Neural progenitor cell (in vitro differentiated cells): ENCODE data around the gene GMPPA. TPM values are rescaled to one million over a fixed set of nuclear protein-coding genes. Genes with fewer than 3 reads are reported as not detected.

ENCODE experiments used
- DNase-seq: peaks from one replicate; pipeline ENCODE4 v3.0.0-alpha.2; 2016; ENCODE audit warnings: low spot score
- H2AFZ ChIP-seq: fragments of 200-600 bp; sonication (generic); replicated peaks from 2 replicates; pipeline ENCODE4 v1.6.1; 2016; ENCODE audit warnings: antibody characterized with exemption
- H3F3A ChIP-seq: fragments of 200-600 bp; sonication (generic); 2 replicates; pipeline ENCODE4 v1.6.1; 2016; ENCODE audit warnings: antibody characterized with exemption, low read depth
- H3K27ac ChIP-seq: fragments of 200-600 bp; sonication (generic); 2 replicates; pipeline ENCODE4 v1.5.1; 2016; ENCODE audit warnings: mild to moderate bottlenecking
- H3K27me3 ChIP-seq: fragments of 200-600 bp; sonication (generic); 2 replicates; pipeline ENCODE4 v1.6.1; 2016; ENCODE audit warnings: mild to moderate bottlenecking, moderate library complexity
- H3K36me3 ChIP-seq: fragments of 200-600 bp; sonication (generic); 2 replicates; pipeline ENCODE4 v1.5.1; 2016
- H3K4me1 ChIP-seq: fragments of 200-600 bp; sonication (generic); 2 replicates; pipeline ENCODE4 v1.6.1; 2016; ENCODE audit warnings: mixed run types
- H3K4me2 ChIP-seq: fragments of 200-600 bp; sonication (generic); 2 replicates; pipeline ENCODE4 v1.6.1; 2016
- H3K4me3 ChIP-seq: fragments of 200-600 bp; sonication (generic); 2 replicates; pipeline ENCODE4 v1.5.1; 2016
- H3K79me2 ChIP-seq: fragments of 200-600 bp; sonication (generic); 2 replicates; pipeline ENCODE4 v1.6.1; 2016; ENCODE audit warnings: low read depth
- H3K9ac ChIP-seq: fragments of 200-600 bp; sonication (generic); 2 replicates; pipeline ENCODE4 v1.6.1; 2016
- H3K9me3 ChIP-seq: fragments of 200-600 bp; sonication (generic); 2 replicates; pipeline ENCODE4 v1.5.1; 2016; ENCODE audit warnings: low read depth
- H4K20me1 ChIP-seq: fragments of 200-600 bp; sonication (generic); 2 replicates; pipeline ENCODE4 v1.6.1; 2016; ENCODE audit warnings: low read depth
- H3K27ac Mint-ChIP-seq: 3 replicates; pipeline ENCODE4 v1.8.0; 2021; ENCODE audit warnings: mixed read lengths
- H3K27me3 Mint-ChIP-seq: 2 replicates; pipeline ENCODE4 v1.8.0; 2022; ENCODE audit warnings: low read depth, mild to moderate bottlenecking, inconsistent platforms, moderate library complexity, mixed read lengths; ENCODE audit not compliant: insufficient read depth
- H3K36me3 Mint-ChIP-seq: 3 replicates; pipeline ENCODE4 v1.8.0; 2021; ENCODE audit warnings: mixed read lengths
- H3K4me1 Mint-ChIP-seq: 3 replicates; pipeline ENCODE4 v1.8.0; 2021; ENCODE audit warnings: mixed read lengths
- H3K4me3 Mint-ChIP-seq: 3 replicates; pipeline ENCODE4 v1.8.0; 2021; ENCODE audit warnings: mild to moderate bottlenecking, moderate library complexity, mixed read lengths
- H3K9me3 Mint-ChIP-seq: 3 replicates; pipeline ENCODE4 v1.8.0; 2020; ENCODE audit warnings: mixed read lengths
- CTCF ChIP-seq: fragments of 200-600 bp; sonication (generic); IDR thresholded peaks from 2 replicates; pipeline ENCODE4 v1.5.1; 2017; ENCODE audit warnings: antibody characterized with exemption, mild to moderate bottlenecking
- EZH2 ChIP-seq: fragments of 200-600 bp; sonication (generic); IDR thresholded peaks from 2 replicates; pipeline ENCODE4 v1.6.1; 2017; ENCODE audit warnings: antibody characterized with exemption, mild to moderate bottlenecking, moderate library complexity
- EZH2phosphoT487 ChIP-seq: fragments of 200-600 bp; sonication (generic); IDR thresholded peaks from 2 replicates; pipeline ENCODE4 v1.6.1; 2017; ENCODE audit warnings: antibody characterized with exemption
- total RNA-seq: library from RNA; depleted of rRNA; stranded (reverse); fragments of >200 nt; gene quantifications from 2 replicates; pipeline ENCODE4 v1.2.3, GENCODE V29; 2015; ENCODE audit warnings: low replicate concordance

Gene GMPPA
- total RNA-seq, 1 donor from 2014 or later, result 49.3 TPM

DNA sequence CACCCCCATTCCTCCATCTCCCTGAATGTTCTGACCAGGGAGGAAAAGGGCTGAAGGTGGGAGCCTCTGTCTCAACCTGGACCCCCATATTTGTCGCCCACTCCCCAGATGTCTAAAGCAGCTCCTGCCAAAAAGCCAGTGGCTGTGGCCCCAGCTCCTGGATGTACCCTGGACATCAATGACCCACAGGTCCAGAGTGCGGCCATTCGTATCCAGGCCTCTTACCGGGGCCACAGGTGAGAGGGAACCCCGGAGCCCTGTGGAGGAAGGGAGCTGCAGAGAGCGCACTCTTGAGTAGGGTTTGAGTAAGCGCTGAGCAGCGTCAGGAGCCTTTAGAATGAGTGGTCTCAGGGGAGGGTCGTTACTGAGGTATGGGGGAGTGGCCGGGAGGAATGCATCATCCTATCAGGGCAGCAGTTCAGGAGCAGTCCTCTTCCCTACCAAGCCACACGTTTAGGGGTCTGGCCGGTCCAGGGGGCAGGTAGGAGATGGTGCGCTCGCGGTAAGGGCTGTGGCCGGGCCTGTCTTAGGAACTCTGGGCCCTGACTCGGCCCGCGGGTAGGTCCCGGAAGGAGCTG, 2.4 kb upstream of the GMPPA start:
- H3K4me3 Mint-ChIP-seq, result peak overlapping the region; percentile 72
- Histone ChIP-seq H3K79me2 (no peaks in the 10 kb centered on the region), H3F3A (peaks cover 15% of the 10 kb centered on the region), H3K4me3 (peak overlapping the region; percentile 18), H2AFZ (no peak overlapping the region), H3K27me3 (peaks cover 71% of the 10 kb centered on the region), H3K9ac (no peak overlapping the region), H3K27ac (no peak overlapping the region), H3K4me1 (peaks cover 19% of the 10 kb centered on the region), H3K9me3 (no peaks in the 10 kb centered on the region), H4K20me1 (peaks cover 10% of the 10 kb centered on the region), H3K4me2 (peak overlapping the region; percentile 91), H3K36me3 (no peaks in the 10 kb centered on the region)
- H3K9me3 Mint-ChIP-seq, result no peaks in the 10 kb centered on the region
- DNase-seq, result no peak
- H3K27ac Mint-ChIP-seq, result no peak overlapping the region
- H3K27me3 Mint-ChIP-seq, result peaks cover 31% of the 10 kb centered on the region
- H3K4me1 Mint-ChIP-seq, result peaks cover 26% of the 10 kb centered on the region
- TF ChIP-seq CTCF (no peak), EZH2phosphoT487 (no peak), EZH2 (no peak)
- H3K36me3 Mint-ChIP-seq, result no peaks in the 10 kb centered on the region

GRCh38 chr2:219496825-219497494, 1.7 kb upstream of the GMPPA start:
- H3K4me2 ChIP-seq, result peak overlapping the region; percentile 91
- H3K27ac Mint-ChIP-seq, result no peak overlapping the region
- H3K9ac ChIP-seq, result no peak overlapping the region
- DNase-seq, result peak; percentile 48
- H3K27me3 ChIP-seq, result peaks cover 65% of the 10 kb centered on the region
- peaks cover 19% of the 10 kb centered on the region for H3K4me1 ChIP-seq
- H3K4me3 ChIP-seq, result peak overlapping the region; percentile 18
- H3K36me3 ChIP-seq, result no peaks in the 10 kb centered on the region
- H3F3A ChIP-seq, result peaks cover 15% of the 10 kb centered on the region
- H4K20me1 ChIP-seq, result peaks cover 10% of the 10 kb centered on the region
- H3K27ac ChIP-seq, result no peak overlapping the region
- TF ChIP-seq CTCF, result no peak
- TF ChIP-seq EZH2phosphoT487, result no peak
- TF ChIP-seq EZH2, result peak; percentile 86
- peaks cover 34% of the 10 kb centered on the region for H3K27me3 Mint-ChIP-seq
- no peaks in the 10 kb centered on the region for H3K9me3 Mint-ChIP-seq
- no peak overlapping the region for H2AFZ ChIP-seq
- peaks cover 28% of the 10 kb centered on the region for H3K4me1 Mint-ChIP-seq
- no peaks in the 10 kb centered on the region for H3K9me3 ChIP-seq
- no peaks in the 10 kb centered on the region for H3K79me2 ChIP-seq
- peak overlapping the region; percentile 93 for H3K4me3 Mint-ChIP-seq
- no peaks in the 10 kb centered on the region for H3K36me3 Mint-ChIP-seq

GRCh38 chr2:219497495-219498279, 1.0 kb upstream of the GMPPA start:
- Mint-ChIP-seq H3K9me3 (no peaks in the 10 kb centered on the region), H3K4me3 (peak overlapping the region; percentile 93), H3K27me3 (peaks cover 32% of the 10 kb centered on the region), H3K27ac (no peak overlapping the region), H3K36me3 (no peaks in the 10 kb centered on the region), H3K4me1 (peaks cover 28% of the 10 kb centered on the region)
- Histone ChIP-seq H3K9ac (no peak overlapping the region), H3K4me1 (peaks cover 19% of the 10 kb centered on the region), H3K27ac (no peak overlapping the region), H3K27me3 (peaks cover 58% of the 10 kb centered on the region), H3K36me3 (no peaks in the 10 kb centered on the region), H3K4me2 (peak overlapping the region; percentile 91), H3K9me3 (no peaks in the 10 kb centered on the region), H2AFZ (peak overlapping the region; percentile 82), H4K20me1 (peaks cover 10% of the 10 kb centered on the region), H3K79me2 (no peaks in the 10 kb centered on the region), H3F3A (peaks cover 15% of the 10 kb centered on the region), H3K4me3 (peak overlapping the region; percentile 64)
- TF ChIP-seq EZH2phosphoT487 (peak; percentile 94), EZH2 (peak; percentile 91), CTCF (no peak)
- DNase-seq, result peak; percentile 76
